PC-9 (cell line): ENCODE results near the gene SLC44A5.

Experiments
- CTCF ChIP-seq: fragments of 200-600 bp; sonication (generic); conservative IDR thresholded peaks from 2 replicates; pipeline ENCODE4 v1.6.1; 2017; ENCODE audit warnings: mixed run types, antibody characterized with exemption, mild to moderate bottlenecking, moderate library complexity
- EZH2 ChIP-seq: fragments of 200-600 bp; sonication (generic); IDR thresholded peaks from 2 replicates; pipeline ENCODE4 v1.8.0; 2017; ENCODE audit warnings: antibody characterized with exemption, low read depth

GRCh38 chr1:75444220-75444619 lies 166.7 kb downstream of the SLC44A5 start:
- TF ChIP-seq CTCF = no peak
- no peak for TF ChIP-seq EZH2
